Endothelial cell of umbilical vein (primary cell): ENCODE measurements around the gene GNB1L. TPM values are rescaled to one million over a fixed set of nuclear protein-coding genes. Genes with fewer than 3 reads are reported as not detected.

Experiments
- BruUV-seq: library from RNA; stranded (reverse); fragments of 400-500 nt; replicated peaks from 2 replicates; lab custom pipeline; 2021; lab: Mats Ljungman, UMichigan
- CTCF ChIA-PET: fragments of 300-600, 350-600 bp; sonication (Branson Sonifier 250); formaldehyde crosslinking; loops from one replicate; lab custom pipeline; 2021; ENCODE audit warnings: antibody characterized with exemption, inconsistent platforms; lab: Charles Lee
- POLR2A ChIA-PET: fragments of 300-600, 350-600 bp; sonication (Branson Sonifier 250); formaldehyde crosslinking; loops from one replicate; lab custom pipeline; 2021; ENCODE audit warnings: antibody characterized with exemption, inconsistent platforms; lab: Charles Lee
- DNase-seq: peaks from one replicate; pipeline ENCODE4 v3.0.0-alpha.2; 2011; ENCODE audit warnings: low read depth, low spot score
- FAIRE-seq: peaks from 2 replicates; lab custom pipeline; 2011; peaks lifted over from hg19 to GRCh38; lab: Jason Lieb, UNC
- H2AFZ ChIP-seq: 2 replicates; pipeline ENCODE4 v1.6.0; 2012; ENCODE audit warnings: low read depth, low read length, control low read depth, inconsistent platforms
- H3K27ac ChIP-seq: 2 replicates; pipeline ENCODE4 v1.5.1; 2011; ENCODE audit warnings: low read depth, mild to moderate bottlenecking, control low read depth, low read length, moderate library complexity; ENCODE audit not compliant: insufficient read depth
- H3K27me3 ChIP-seq, 2 experiments: 2 replicates each; pipeline versions ENCODE4 v1.6.0 to v1.6.1; 2011; ENCODE audit warnings: low read length in 2 of 2, mixed read lengths in 1 of 2; ENCODE audit not compliant: control insufficient read depth in 2 of 2, insufficient read depth in 2 of 2
- H3K36me3 ChIP-seq, 2 experiments: 2 replicates in 1 of 2; 3 replicates in 1 of 2; pipeline ENCODE4 v1.5.1; 2011; ENCODE audit warnings: low read length in 2 of 2, mild to moderate bottlenecking in 1 of 2, moderate library complexity in 1 of 2; ENCODE audit not compliant: control insufficient read depth in 2 of 2, insufficient read depth in 2 of 2; ENCODE audit errors: extremely low read depth in 1 of 2
- H3K4me1 ChIP-seq: 3 replicates; pipeline ENCODE4 v1.5.1; 2011; ENCODE audit warnings: mild to moderate bottlenecking, low read length; ENCODE audit not compliant: control insufficient read depth, insufficient read depth; ENCODE audit errors: extremely low read depth
- H3K4me2 ChIP-seq: 2 replicates; pipeline ENCODE4 v1.6.1; 2011; ENCODE audit warnings: low read length, control low read depth, mixed read lengths; ENCODE audit not compliant: insufficient read depth
- H3K4me3 ChIP-seq, 3 experiments: fragments of 200-600 bp in 1 of 3; sonication (generic), shearing (Covaris generic) in 1 of 3; replicated peaks in 1 of 3; 2 replicates each; pipeline ENCODE4 v1.5.1; 2011 to 2016; ENCODE audit warnings: control low read depth in 3 of 3, low read length in 3 of 3, mild to moderate bottlenecking in 2 of 3, inconsistent platforms in 1 of 3, low read depth in 1 of 3, moderate library complexity in 1 of 3; ENCODE audit not compliant: insufficient read depth in 1 of 3
- H3K79me2 ChIP-seq: 2 replicates; pipeline ENCODE4 v1.6.0; 2012; ENCODE audit warnings: low read length, inconsistent platforms; ENCODE audit not compliant: control insufficient read depth, insufficient read depth
- H3K9ac ChIP-seq: replicated peaks from 2 replicates; pipeline ENCODE3; 2011; ENCODE audit warnings: low read length, control low read depth; ENCODE audit not compliant: insufficient read depth; ENCODE audit errors: extremely low read depth
- H3K9me1 ChIP-seq: replicated peaks from 3 replicates; pipeline ENCODE4 v1.6.0; 2011; ENCODE audit warnings: mild to moderate bottlenecking, low read length; ENCODE audit not compliant: control insufficient read depth, insufficient read depth; ENCODE audit errors: extremely low read depth
- H3K9me3 ChIP-seq: replicated peaks from 2 replicates; pipeline ENCODE4 v1.5.1; 2012; ENCODE audit warnings: low read length, inconsistent platforms; ENCODE audit not compliant: control insufficient read depth, insufficient read depth
- H4K20me1 ChIP-seq: replicated peaks from 2 replicates; pipeline ENCODE3; 2011; ENCODE audit warnings: mild to moderate bottlenecking, low read length; ENCODE audit not compliant: control insufficient read depth, insufficient read depth; ENCODE audit errors: extremely low read depth
- CTCF ChIP-seq, 2 donors: IDR thresholded peaks; 1 replicate in 1 of 2; 2 replicates in 1 of 2; pipeline ENCODE4 v1.5.1; 2011; ENCODE audit warnings: low read length in 2 of 2, mild to moderate bottlenecking in 2 of 2, moderate library complexity in 2 of 2, control low read depth in 1 of 2, inconsistent platforms in 1 of 2, low read depth in 1 of 2; ENCODE audit not compliant: insufficient read depth in 1 of 2; ENCODE audit errors: extremely low read depth in 1 of 2
- EZH2 ChIP-seq: IDR thresholded peaks from 2 replicates; pipeline ENCODE4 v1.6.1; 2012; ENCODE audit warnings: borderline replicate concordance, low read depth, mild to moderate bottlenecking, moderate library complexity, low read length, inconsistent platforms; ENCODE audit not compliant: severe bottlenecking
- FOS ChIP-seq: IDR thresholded peaks from 2 replicates; pipeline ENCODE4 v1.6.1; 2011; ENCODE audit warnings: mild to moderate bottlenecking, low read length, moderate library complexity, borderline replicate concordance; ENCODE audit not compliant: insufficient read depth
- GATA2 ChIP-seq: IDR thresholded peaks from 2 replicates; pipeline ENCODE4 v1.7.0; 2011; ENCODE audit warnings: low read depth, mild to moderate bottlenecking, moderate library complexity, mixed read lengths, low read length; ENCODE audit not compliant: insufficient read length, insufficient read depth
- JUN ChIP-seq: IDR thresholded peaks from 2 replicates; pipeline ENCODE4 v1.6.1; 2011; ENCODE audit warnings: borderline replicate concordance, low read depth; ENCODE audit not compliant: insufficient read length, insufficient read depth
- MAX ChIP-seq: IDR thresholded peaks from 2 replicates; pipeline ENCODE4 v1.6.1; 2011; ENCODE audit not compliant: insufficient read depth, insufficient read length
- MYC ChIP-seq: IDR thresholded peaks from one replicate; pipeline ENCODE4 v1.6.1; 2011; ENCODE audit warnings: mild to moderate bottlenecking, low read depth, low read length
- POLR2A ChIP-seq: IDR thresholded peaks from 2 replicates; pipeline ENCODE4 v1.6.1; 2012; ENCODE audit warnings: low read depth, mild to moderate bottlenecking, control low read depth, low read length
- POLR2AphosphoS5 ChIP-seq: IDR thresholded peaks from 2 replicates; pipeline ENCODE4 v1.6.1; 2012; ENCODE audit warnings: low read depth, mild to moderate bottlenecking, control low read depth, low read length, moderate library complexity; ENCODE audit not compliant: insufficient read depth
- dilution Hi-C: fragments of 300-500 bp; cut with MboI; formaldehyde crosslinking; loops from one replicate; pipeline ENCODE4 v1.15.0; 2019; ENCODE audit warnings: low sequenced_read_pairs; ENCODE audit not compliant: extremely low pct_ligation_motif_present
- intact Hi-C: fragments of 100-400 bp; cut with micrococcal nuclease; formaldehyde crosslinking; loops from one replicate; pipeline ENCODE4 v1.10.0; 2022
- polyA plus RNA-seq, 4 experiments: library from polyadenylated mRNA; depleted of rRNA in 3 of 4; stranded (reverse) in 3 of 4; unstranded in 1 of 4; fragments of >200 nt; gene quantifications; 2 replicates each; pipeline versions ENCODE4 v1.2.1 to v1.2.3, GENCODE V29; 2011 to 2012; ENCODE audit warnings: missing spikeins in 1 of 4
- total RNA-seq: library from RNA; stranded (reverse); gene quantifications from 2 replicates; pipeline ENCODE4 v1.2.3, GENCODE V29; 2021

Gene GNB1L
- total and polyA plus RNA-seq, 2 donors (not counting 3 experiments of a cell fraction or from before 2014, with no cell fraction given): 5.4 to 5.9 TPM

DNA sequence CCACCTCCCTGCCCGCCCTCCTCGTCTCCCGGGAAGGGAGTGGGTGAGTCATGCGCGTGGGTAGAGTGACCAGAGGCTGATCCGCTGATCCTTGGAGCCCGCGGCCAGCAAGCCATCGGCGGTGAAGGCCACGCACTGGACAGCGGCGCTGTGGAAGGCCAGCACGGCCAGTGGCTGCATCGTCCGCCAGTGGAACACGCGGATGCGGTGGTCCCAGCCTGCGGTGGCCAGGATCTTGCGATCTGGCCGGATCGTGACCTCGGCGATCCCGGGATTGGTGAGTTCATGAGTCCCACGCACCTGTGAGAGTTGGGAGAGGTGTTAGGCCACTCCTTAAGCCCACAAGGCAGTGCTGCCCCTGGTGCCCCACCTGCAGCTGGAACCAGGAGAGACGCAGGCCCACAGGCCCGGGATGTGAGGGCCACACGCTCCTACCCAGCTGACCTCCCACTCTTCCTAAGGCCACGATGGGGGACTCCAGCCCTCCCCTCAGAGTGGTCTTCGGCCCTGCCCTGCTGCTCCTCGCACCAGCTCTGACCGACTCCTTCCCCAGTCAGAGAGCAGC, 65.9 kb downstream of the GNB1L start:
- no TSS peak for BruUV-seq
- H3K9me3 ChIP-seq: no peaks in the 10 kb centered on the region
- no peak overlapping the region for H3K27ac ChIP-seq
- no peaks in the 10 kb centered on the region for H4K20me1 ChIP-seq
- no peak overlapping the region for H2AFZ ChIP-seq
- ChIA-PET CTCF (no interaction called here), POLR2A (no interaction called here)
- no peaks in the 10 kb centered on the region for H3K9me1 ChIP-seq
- intact Hi-C loops (no loop called here), dilution Hi-C loops (no loop called here)
- H3K27me3 ChIP-seq: no peaks in the 10 kb centered on the region
- H3K36me3 ChIP-seq: no peaks in the 10 kb centered on the region
- H3K4me1 ChIP-seq: no peaks in the 10 kb centered on the region
- TF ChIP-seq MYC (no peak), GATA2 (no peak), FOS (no peak), EZH2 (no peak), POLR2A (no peak), JUN (no peak), MAX (no peak), CTCF (IDR thresholded peaks at IDR 0.05; ENCODE audit: extremely low read depth in 1 of 2, insufficient read depth in 1 of 2, low read depth in 1 of 2, low read length in 2 of 2) (no peak), POLR2AphosphoS5 (no peak)
- H3K79me2 ChIP-seq: no peaks in the 10 kb centered on the region
- no peak for DNase-seq
- H3K4me2 ChIP-seq: no peak overlapping the region
- FAIRE-seq: no peak
- H3K4me3 ChIP-seq: no peak overlapping the region
- H3K9ac ChIP-seq: no peak overlapping the region
